GM21737 (cell line): ENCODE measurements around the gene FAM234B.

ENCODE experiments used
- ATAC-seq: cut with Tn5 transposase; IDR thresholded peaks from one replicate; pipeline ENCODE4 v1.9.1; 2021; ENCODE audit warnings: mild to moderate bottlenecking, moderate library complexity; ENCODE audit not compliant: unreplicated experiment

Gene FAM234B

DNA sequence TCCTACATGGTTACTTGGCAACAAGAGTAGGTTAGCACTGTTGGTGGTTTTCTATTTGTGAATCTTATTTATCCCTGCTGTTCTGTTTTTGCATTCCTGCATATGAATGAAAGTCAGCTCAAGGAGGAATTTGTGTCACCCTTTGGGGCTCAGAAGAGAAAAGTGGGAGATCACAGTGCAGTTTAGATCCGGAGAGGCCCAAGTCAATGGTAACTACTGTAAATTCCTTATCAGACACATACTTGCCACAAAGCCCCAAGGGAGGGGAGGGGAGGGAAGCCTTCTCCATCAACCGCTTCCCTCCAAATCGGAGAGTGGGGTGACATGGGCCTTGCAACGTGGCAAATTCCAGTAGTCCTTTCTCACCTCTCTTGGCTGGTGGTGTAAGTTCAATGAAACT, 44.3 kb downstream of the FAM234B start:
- no peak for ATAC-seq

DNA sequence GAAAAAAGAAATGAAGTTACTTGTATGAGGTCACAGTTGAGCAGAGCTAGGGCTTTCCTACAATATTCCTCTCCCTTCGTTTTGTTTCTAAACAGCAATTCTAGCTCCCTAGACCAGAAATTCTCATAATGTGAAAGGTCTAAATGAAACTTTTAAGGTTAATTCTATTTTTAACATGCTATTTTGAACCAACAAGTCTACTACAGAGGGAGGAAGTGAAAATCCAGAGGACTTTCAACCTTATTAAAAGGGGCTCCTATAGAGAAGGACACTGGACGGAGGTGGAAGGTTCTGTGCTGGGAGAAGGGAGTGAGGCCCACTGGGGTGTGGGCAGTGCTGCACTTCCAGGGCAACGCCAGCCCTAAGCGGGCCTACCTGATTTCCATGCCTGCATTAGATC, 45.9 kb downstream of the FAM234B start:
- ATAC-seq: no peak

DNA sequence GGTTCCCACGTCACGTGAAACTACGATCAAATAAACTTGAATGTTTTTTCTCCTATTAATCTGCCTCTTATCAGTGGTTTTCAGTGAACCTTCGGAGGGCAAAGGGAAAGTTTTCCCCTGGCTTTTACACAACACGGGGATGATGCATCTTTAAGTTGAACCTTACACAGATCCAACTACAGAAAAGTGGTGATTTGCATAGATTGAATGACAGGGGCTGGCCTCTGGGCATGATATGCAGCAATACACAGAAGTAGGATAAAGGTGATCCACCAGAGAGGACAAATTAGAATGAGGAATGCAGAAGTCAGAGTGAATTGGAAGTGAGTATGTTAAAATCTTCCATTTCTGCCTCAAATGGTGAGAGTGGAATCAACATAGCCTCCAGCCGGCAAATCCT, 47.7 kb downstream of the FAM234B start:
- no peak for ATAC-seq

DNA sequence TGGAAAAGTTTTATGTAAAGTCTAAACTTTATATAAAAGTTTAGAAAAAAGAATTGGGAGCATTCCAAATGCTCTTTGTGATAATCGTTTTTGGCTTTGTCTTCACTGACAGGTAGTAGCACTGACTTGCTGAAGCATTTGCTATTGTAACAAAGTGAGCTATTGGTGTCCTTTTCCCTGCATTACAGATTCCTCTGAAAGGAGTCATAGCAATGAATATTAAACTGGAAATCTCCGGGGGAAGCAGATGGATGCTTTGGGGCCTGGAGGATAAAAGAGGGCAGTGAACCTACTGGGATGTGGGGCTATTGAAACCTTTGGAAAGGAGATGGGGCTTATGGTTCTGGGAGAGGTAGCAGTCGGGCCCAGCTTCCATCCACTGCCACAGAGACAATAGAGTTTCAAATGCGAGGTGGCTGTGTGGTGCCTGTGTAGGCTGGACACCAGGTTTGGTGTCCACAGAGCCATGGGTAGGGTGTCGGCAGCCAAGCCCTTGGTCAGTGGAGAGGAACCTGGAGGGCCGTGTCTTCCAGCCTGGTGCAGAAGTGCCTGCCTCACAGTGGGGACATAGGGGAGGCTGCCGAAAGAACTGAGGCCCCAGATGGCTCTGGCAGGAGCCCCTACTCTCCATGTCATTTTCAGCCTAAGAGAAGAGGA, 49.1 kb downstream of the FAM234B start:
- no peak for ATAC-seq

DNA sequence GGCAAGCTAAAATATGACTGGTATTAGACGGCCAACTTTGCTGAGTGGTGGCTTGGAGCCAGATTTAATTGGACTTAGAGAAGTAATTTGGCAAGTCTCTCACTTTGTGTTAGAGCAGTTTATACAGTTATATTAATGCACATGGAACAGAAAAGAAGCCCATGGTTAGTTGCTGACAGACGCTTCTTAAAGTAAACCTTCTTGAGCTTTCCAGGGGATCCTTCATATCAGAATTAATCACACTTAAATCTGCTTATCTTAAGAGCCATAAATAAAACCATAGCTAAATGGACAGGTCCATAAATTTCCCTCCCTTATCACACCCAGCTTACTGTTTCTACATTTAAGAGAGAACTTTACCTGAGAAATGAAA, 49.7 kb downstream of the FAM234B start:
- no peak for ATAC-seq

DNA sequence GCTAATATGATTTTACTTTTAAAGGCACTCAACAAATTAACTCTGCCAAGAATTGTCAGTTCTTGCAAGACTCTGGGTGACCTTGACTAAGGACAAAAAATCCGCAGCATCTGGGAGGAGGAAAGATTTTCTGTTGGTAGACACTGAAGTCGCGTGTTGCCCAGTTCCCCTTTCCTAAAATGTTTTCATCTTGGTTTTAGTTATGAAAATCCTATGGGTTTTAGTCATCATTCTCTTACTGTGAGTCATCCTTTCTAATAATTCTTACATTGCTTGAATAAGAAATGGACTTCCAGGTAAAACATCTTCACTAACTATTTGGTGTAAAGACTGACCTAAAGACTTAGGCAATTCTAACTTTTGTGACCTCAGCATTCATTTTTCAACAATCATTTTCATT, 50.2 kb downstream of the FAM234B start:
- ATAC-seq: no peak

DNA sequence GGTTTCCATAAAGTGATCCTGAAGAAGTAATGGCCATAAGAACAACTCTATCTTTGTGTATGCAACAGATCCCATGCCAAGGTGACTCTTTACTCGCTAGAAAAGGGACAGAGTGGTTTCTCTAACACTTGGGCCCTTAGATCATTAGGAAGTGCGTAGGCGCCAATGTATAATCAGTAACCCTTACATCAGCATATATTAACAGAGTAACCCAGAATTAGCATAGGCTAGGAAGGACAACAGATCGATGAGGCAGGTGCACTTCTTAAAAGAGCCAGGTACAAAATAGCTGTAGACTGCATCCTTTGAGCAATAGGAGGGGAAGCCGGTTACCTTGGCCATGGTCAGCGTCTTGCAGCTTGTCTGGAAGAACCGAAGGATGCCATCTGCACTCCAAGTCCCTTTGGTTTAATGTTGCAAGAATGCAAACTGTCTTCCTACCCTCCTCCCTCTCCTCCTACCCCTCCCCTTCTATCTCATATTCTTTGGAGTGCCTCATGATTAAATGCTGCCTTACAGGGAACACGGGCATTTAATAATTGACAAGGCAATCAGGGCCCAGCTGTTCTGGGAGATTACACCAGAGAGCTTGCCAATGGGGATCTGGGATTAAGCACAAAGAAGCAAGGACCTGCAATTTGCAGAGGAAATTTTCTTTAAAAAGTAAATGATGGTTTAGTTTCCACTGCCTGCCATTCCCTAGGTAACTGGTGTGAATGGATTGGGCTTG, 51.2 kb downstream of the FAM234B start:
- ATAC-seq: no peak

DNA sequence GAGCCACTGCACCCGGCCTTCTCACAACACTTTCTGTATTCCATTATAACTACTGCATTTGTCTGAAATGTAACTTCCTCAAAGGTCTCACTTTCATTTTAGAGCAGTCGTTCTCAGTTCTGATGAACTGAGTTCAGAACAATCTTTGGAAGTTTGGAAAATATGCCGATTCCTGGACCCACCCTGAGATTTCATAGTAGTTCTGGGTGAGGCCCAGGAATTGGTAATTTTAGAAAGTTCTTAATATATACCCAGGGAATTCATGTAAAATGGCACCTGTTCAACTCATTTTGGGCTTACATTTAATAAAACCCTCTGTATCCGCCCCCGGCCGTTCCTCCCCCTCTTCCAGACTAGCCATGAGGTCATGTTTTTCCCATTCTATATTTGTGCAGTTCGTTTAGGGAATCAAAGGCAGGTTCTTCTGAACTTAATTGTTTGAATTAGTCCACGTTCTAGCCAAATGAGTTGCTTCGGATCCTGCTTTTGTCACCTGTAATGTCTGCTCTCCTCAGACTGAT, 53.4 kb downstream of the FAM234B start:
- ATAC-seq: no peak

DNA sequence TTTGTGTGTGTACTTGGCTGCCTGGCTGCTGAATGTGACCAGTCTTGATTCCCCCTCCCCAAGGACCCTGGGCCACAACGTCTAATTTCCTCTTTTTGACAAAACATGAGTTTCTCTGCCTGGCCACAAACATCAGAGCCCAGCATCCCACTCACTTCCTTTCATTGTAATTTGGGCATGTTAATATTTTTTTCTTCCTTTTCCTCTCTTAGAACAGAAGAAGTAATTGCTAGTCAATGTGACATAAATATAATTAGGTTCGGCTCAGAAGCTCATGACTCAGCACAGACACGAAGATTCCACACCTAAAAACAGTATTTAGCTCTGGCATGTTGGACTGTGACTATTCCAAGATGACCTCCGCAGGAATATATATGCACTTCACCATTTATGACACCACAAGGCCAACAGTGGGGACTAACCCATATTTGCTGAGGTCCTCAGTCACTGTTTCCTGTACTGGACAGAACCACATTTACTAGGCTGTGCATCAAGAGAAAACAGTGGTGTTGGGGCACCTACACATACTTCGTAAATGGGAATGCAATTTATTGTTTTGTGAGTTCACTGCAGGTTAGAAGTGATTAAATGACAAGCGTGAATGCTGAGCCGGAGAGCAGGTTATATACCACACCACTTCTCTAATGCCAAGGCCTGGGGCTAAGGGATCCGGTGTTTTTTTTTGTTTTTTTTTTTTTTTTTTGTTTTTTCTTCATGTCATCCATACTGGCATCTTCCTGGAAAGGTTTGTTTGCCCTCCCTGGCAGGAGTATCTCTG, 55.1 kb downstream of the FAM234B start:
- no peak for ATAC-seq

DNA sequence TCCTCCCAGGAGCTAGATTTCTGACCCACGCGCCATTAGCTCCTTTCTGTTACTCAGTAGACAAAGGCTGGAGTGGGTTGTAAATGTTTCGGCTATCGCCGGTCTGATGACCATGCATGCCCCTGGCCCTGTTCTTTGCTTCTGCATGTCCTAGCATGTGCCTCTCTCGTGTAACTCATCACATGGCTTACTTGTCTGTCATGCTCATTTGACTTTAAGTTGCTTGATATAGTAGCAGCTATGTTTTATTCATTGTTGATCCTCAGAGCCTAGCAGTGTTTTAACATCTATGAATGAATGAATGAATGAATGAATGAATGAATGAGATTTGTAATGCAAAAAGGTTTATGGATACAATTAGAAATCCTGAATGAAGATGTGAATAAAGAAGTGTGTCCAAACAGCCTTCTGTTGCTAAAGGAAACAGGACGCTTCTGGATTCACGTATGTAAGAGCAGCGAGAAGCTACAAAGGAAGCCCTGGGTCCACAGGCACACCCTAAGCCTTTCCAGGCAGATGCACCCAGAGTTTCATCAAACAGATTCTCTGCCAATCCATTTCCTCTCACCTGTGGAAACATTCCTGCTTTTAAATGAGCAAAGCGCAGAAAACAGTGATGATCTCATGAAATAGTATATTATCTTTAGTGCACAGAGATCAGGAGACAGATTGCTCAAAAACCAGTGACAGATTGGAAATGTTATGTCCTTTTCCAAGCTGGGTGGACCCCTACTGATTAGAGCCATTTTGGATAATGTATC, 55.8 kb downstream of the FAM234B start:
- ATAC-seq: no peak

DNA sequence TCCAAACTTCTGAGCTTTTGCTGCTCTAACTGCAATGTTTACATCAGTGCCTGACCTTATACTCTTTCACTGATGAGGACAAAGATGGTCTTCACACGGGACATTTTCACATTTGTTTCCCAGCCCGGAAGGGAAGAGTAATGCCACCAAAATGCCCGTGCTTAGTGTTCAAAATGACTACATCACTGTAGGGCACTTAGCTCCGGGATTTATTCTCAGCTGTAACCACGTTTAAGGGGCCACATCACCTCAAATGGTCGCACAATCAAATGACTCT, 56.4 kb downstream of the FAM234B start:
- no peak for ATAC-seq

DNA sequence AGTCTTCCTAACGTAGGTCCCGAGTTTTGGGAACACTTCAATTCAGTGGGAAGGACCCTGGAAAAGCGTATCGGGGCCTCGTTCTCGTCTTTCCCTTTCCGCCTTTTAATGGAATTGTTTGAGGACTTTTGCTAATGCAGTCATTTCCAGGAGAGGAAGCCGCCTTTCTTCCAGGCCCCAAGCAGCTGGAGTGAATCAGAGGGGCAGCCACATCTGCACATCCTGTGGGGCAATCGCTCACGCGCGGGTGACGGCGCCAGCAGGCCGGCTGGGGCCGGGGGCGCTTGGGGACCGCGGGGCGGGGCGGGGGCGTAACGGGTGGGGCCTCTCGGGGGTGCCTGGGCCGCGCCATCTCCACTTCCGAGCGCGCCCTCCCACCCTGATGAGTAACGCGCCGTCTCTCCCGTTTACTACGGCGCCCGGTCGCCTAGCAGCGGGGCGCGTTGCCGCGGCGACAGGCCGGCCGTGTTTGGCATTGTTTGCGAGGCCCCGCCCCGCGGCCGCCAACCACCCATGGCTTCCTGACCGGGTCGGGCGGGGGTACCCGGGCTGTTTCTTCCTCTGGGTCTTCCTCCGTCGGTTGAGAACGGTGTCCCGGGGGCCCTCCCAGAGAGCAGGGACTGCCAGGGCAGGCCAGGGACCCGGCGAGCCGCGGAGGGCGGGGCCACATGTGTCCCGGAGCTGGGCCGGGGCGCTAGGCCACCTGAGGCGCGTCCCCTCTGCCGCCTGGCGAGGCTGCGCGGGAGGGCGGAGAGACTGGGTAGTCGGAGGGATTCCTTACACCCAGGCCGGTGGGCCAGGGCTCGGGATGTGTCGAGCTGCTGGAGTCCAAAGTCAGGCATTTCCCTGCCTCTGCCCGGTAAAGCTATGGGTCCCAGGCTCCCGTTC, 56.9 kb downstream of the FAM234B start:
- peak; percentile 87 for ATAC-seq

DNA sequence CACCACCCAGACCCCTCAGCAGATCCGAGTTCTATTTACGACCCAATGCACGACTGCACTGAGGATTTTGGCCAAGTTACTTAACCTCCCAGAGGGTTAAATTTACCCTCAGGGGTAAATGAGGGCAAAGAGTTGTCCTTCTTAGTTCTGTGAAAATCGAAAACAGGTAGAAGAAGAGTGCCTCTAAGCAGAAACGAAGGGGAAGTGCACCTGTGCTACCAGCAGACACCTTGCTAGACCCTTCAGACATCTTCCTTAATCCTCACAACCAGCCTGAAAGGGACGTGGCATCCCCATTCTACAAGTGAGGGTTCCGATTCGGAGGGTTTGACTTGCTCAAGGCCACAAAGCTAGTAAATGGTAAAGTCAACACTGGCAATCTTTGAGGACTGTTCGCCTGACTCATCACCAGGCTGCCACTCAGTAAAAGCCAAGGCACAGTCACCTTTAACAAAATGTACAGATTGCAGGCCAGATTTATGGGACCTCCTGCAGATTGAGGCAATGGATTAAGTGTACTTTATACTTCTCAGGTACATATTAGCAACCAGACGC, 57.7 kb downstream of the FAM234B start:
- no peak for ATAC-seq

DNA sequence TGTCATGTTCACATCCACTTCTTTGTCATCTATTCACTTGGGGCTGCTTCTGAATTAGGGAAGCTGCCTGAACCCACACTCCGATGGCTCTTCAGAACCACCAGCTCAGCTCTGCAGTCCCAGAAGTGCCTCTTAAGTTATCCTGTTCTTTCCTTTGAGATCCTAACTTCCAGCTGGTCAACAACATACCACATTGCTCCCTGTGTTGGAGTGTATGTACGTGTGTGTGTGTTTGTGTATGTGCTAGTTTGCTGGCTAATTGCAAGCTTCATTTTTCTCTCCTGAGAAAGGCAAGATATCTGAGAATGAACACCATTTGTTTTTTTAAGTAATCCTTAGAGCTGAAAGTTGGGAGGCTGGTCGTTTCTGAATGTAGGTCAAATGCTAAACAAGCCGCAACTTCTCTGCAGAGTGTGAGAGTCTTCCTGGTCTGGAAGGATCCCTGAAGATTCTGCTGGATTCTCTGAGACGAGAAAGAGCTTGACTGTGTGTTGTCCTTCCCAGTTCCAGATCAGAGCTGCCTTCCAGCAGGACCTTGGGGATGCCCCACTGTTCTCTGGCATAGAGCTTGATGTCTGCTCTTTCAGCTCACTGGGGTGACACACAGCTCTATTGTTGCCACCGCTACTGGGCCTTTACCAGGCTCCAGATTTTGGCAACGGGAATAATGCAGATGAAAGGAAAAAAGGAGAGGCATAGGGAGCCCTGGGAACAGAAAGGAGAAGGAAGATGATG, 58.4 kb downstream of the FAM234B start:
- ATAC-seq: no peak

DNA sequence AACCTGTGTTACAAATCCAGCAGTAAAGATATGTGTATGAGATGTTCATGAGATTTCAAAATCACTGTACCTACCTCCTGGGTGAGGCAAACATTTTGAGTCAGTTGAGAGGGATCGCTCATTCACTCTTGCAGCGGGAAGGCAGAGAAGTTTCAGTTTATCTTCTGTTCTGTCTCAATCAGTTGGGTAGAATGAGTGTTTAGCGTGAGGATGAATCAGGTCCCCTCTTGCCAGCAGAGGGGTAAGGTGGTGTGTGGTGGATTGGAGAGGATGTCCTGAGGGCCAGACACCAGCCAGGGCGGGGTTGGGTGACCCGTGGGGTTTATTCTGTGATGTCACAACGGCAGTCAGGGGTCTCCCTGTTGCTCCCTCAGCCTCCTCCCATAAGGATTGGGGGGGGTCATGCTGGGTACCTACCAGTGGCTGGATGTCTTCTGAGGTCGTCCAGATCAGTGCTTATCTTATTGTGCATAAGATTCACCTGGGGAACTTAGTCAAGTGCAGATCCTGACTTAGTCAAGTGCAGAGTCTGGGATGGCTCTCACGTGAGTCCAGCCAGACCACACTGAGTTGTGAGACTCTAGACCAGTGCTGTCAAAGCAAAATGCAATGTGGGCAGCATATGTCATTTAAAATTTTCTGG, 59.3 kb downstream of the FAM234B start, which contains the start of gene GSG1:
GSG1 (minus strand) TSS at position 277 of the 643 bp plus-strand sequence; CDS start at position 122, 155 bp downstream.
- no peak for ATAC-seq

DNA sequence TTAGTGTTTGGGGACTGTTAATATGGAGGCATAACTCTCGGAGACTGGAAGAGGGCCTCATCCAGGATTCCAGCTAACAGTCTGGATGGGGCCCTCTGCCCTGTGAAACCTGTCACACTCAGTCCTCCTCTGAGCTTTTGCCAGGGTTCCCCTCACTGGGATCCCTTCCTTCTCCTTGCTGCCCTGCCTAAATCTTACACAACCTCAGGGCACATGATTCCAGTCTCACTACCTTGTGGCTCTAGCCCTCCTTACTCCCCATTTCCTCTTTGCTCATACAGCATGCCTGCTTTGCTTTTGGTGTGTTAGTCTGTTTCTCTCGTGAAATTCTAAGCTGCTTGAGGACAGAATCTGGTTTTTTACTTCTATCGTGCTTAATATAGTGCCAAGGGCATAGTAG, 60.2 kb downstream of the FAM234B start:
- ATAC-seq: no peak

DNA sequence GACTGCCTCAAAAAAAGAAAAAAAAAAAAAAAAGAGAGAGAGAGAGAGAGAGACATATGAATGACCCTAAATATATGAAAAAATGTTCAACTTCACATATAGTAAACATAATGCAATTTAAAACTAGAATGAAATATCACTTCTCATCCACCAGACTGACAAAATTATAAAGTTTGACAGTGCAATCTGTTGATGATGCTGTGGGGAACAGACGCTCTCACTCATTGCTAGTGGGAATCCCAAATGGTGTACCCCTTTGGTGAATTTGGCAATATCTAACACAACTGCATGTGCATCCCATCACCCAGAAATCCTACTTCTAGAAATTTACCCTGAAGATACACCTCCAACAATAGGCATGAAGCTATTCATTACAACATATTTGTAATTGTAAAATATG, 61.6 kb downstream of the FAM234B start:
- ATAC-seq: no peak

DNA sequence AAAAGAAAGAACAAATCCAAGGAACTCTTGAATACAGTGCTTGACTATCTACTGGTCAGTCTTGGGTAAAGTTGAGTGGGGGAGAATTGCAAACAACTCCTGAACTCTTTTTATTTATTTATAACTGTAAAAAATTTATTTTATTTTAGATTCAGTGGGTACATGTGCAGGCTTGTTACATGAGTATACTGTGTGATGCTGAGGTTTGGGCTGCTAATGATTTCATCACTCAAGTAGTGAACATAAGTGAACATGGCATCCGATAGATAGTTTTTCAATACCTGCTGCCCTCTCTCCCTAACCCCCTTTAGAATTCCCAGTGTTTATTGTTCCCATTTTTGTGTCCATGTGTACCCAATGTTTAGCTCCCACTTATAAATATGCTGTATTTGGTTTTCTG, 62.5 kb downstream of the FAM234B start:
- ATAC-seq: no peak

DNA sequence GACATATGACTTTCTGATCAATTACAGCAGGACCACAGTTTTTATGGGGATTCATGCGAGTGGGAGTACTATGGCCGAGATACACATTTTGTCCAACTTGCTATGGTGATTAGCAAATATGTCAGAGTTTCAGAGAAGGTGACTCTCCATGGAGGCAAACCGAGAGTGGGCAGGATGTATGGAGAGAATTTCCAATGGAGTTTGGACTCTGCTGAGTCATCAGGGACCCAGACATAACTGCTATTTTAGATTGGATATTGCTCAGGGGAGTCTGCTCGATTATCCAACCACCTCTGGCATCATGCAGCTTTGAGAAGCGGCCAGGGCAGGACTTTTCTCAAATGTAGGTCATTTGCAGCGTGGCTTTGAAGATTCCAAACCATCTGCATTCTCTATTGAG, 68.8 kb downstream of the FAM234B start:
- ATAC-seq: no peak
